ENCODE data around the gene SLC51A.

The SLC51A gene

DNA sequence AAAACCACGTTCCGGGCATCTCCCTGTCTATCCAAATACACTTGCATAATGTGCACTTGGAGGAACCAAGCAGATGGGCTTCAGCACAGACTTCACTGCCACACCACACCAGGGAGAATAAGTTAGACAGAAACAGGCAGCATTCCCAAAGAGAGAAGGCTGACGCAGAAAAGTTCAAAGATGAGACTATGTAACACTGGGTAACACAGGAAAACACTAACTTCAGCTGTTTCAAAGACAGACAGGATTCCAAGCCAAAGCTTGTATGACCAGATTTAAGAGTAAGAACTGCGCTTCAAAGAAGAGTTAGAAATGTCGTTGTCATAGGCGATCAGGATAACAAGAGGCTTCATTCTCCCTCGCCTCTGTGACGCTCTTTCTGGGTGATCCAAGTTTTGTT, 19.9 kb downstream of the SLC51A start:
- no CpG with 5 or more reads among the region's 8 CpGs for WGBS (ENCODE audit: extremely low coverage, insufficient coverage, insufficient read length)
- H3K4me1 ChIP-seq (ENCODE audit: control insufficient read depth in 1 of 2, insufficient read depth in 2 of 2, low read length in 2 of 2), result no peaks in the 10 kb centered on the region

DNA sequence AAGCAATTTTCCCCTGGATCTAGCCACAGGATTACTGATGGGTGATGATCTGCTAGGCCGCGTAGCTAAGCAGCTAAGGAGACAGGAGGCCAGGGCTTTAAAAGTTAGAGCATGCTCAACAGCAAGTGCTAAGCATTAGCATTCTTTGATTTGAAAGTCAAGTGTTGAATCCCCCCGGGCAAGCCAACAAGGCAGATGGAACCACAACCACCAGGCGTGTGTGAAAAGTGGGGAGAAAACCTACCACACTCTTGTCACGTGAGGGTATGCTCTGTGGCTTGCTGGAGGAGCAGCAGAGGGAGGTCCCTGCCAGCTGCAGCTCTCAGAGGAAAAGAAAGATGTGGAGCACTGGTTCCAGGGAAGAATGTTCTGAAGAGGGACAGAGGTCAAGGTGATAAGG, 20.9 kb downstream of the SLC51A start:
- Histone ChIP-seq H4K12ac (ENCODE audit: low read depth, low read length) (no peak overlapping the region), H2AFZ (ENCODE audit: insufficient read depth, low read length, poor library complexity) (no peak overlapping the region), H3K9ac (ENCODE audit: low read length) (no peak overlapping the region), H3K79me2 (ENCODE audit: control insufficient read depth, insufficient read depth, low read length, poor library complexity) (no peaks in the 10 kb centered on the region), H3K9me3 (ENCODE audit: insufficient read depth, low read depth, low read length) (no peaks in the 10 kb centered on the region), H3K14ac (ENCODE audit: low read length) (no peak overlapping the region), H3K18ac (ENCODE audit: low read length) (no peak overlapping the region), H2BK5ac (ENCODE audit: low read depth, low read length, poor library complexity) (no peak overlapping the region), H3K27ac (ENCODE audit: low read depth, low read length) (no peak overlapping the region), H3K79me1 (ENCODE audit: low read length) (no peaks in the 10 kb centered on the region), H3K4me3 (ENCODE audit: low read depth, low read length) (no peak overlapping the region), H4K8ac (ENCODE audit: low read depth, low read length) (no peak overlapping the region), H2BK120ac (ENCODE audit: insufficient read depth, low read length, poor library complexity) (no peak overlapping the region), H3K4me2 (ENCODE audit: low read length) (no peak overlapping the region), H4K91ac (ENCODE audit: low read depth, low read length) (no peak overlapping the region), H3K23ac (ENCODE audit: low read length) (no peak overlapping the region), H3K4ac (ENCODE audit: low read depth, low read length) (no peak overlapping the region), H3K27me3 (ENCODE audit: insufficient read depth, low read length) (no peaks in the 10 kb centered on the region), H3K4me1 (ENCODE audit: control insufficient read depth in 1 of 2, insufficient read depth in 2 of 2, low read length in 2 of 2) (no peaks in the 10 kb centered on the region), H2AK5ac (ENCODE audit: low read length) (no peak overlapping the region), H3K36me3 (ENCODE audit: control insufficient read depth in 1 of 2, insufficient read depth in 2 of 2, low read length in 2 of 2) (peaks cover 17 to 32% of the 10 kb centered on the region in 2 experiments), H2BK12ac (ENCODE audit: low read length) (no peak overlapping the region)
- DNase-seq, result no peak
- WGBS (ENCODE audit: extremely low coverage, insufficient coverage, insufficient read length), result no CpG with 5 or more reads among the region's 5 CpGs

More for the DNA sequence above, 19.9 kb downstream of the SLC51A start:
- H3K9ac ChIP-seq (ENCODE audit: low read length), result no peak overlapping the region
- no peak overlapping the region for H2BK12ac ChIP-seq (ENCODE audit: low read length)
- H3K27me3 ChIP-seq (ENCODE audit: insufficient read depth, low read length), result no peaks in the 10 kb centered on the region
- H3K4me3 ChIP-seq (ENCODE audit: low read depth, low read length), result no peak overlapping the region
- no peak overlapping the region for H3K23ac ChIP-seq (ENCODE audit: low read length)
- no peak overlapping the region for H3K18ac ChIP-seq (ENCODE audit: low read length)
- H2BK120ac ChIP-seq (ENCODE audit: insufficient read depth, low read length, poor library complexity), result no peak overlapping the region
- H2BK5ac ChIP-seq (ENCODE audit: low read depth, low read length, poor library complexity), result no peak overlapping the region
- no peaks in the 10 kb centered on the region for H3K79me2 ChIP-seq (ENCODE audit: control insufficient read depth, insufficient read depth, low read length, poor library complexity)
- H3K36me3 ChIP-seq (ENCODE audit: control insufficient read depth in 1 of 2, insufficient read depth in 2 of 2, low read length in 2 of 2), result peaks cover 11 to 25% of the 10 kb centered on the region in 2 experiments
- no peak overlapping the region for H3K4ac ChIP-seq (ENCODE audit: low read depth, low read length)
- no peak overlapping the region for H3K4me2 ChIP-seq (ENCODE audit: low read length)
- H3K27ac ChIP-seq (ENCODE audit: low read depth, low read length), result no peak overlapping the region
- no peaks in the 10 kb centered on the region for H3K79me1 ChIP-seq (ENCODE audit: low read length)
- H4K8ac ChIP-seq (ENCODE audit: low read depth, low read length), result no peak overlapping the region
- no peak overlapping the region for H2AFZ ChIP-seq (ENCODE audit: insufficient read depth, low read length, poor library complexity)
- H3K9me3 ChIP-seq (ENCODE audit: insufficient read depth, low read depth, low read length), result no peaks in the 10 kb centered on the region
- no peak overlapping the region for H4K12ac ChIP-seq (ENCODE audit: low read depth, low read length)
- H3K14ac ChIP-seq (ENCODE audit: low read length), result no peak overlapping the region
- DNase-seq, result peak in 1 of 2 donors; percentile 24
- H4K91ac ChIP-seq (ENCODE audit: low read depth, low read length), result no peak overlapping the region
- H2AK5ac ChIP-seq (ENCODE audit: low read length), result no peak overlapping the region

DNA sequence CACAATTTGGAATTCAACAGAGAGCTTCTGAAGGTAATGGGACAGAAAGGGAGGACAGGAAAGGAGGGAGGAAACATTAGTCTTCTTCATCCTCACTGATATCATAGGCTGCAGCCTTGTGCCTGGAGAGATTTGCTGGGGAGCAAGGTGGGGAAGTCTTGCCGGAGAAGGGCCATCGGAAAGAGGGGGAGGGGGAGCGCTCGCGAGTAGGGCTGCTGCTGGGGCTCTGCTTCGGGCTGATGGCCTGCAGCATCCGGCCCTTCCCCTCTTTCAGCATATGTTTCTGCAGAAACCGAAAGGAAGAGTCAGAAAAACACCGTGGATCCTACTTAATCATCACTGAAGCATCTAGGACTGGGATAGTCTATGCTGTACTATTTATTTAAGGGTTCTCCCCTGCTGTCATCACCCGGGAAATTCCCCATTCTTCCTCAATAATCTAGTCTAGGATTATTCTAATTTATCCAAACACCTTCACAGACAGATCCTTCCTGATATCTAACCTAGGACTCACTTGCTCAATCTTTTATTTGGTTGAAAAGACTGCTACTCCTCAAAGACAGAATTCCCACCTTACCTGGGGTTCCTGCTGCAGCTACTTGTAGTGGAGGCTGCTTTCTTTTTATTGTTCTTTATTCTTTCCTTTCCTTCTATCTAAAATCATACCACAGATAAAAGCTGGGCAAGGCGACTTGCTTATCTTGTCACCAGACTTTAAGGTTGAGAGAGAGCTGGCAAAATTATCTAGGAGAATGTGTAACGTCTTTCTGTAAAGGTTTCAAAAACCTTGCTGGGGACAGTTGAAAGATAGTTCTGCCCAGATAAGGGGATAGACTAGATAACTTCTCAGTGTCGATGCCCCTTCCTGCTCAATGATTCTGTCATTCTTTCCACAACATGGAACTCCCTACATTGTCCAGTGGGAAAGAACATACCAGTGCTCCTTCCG, 22.6 kb downstream of the SLC51A start:
- Histone ChIP-seq H3K27me3 (ENCODE audit: insufficient read depth, low read length) (no peaks in the 10 kb centered on the region), H3K4me1 (ENCODE audit: control insufficient read depth in 1 of 2, insufficient read depth in 2 of 2, low read length in 2 of 2) (no peaks in the 10 kb centered on the region), H3K9me3 (ENCODE audit: insufficient read depth, low read depth, low read length) (no peaks in the 10 kb centered on the region), H2BK5ac (ENCODE audit: low read depth, low read length, poor library complexity) (no peak overlapping the region), H2AK5ac (ENCODE audit: low read length) (no peak overlapping the region), H2BK12ac (ENCODE audit: low read length) (no peak overlapping the region), H4K8ac (ENCODE audit: low read depth, low read length) (no peak overlapping the region), H3K9ac (ENCODE audit: low read length) (no peak overlapping the region), H3K23ac (ENCODE audit: low read length) (no peak overlapping the region), H3K4me2 (ENCODE audit: low read length) (no peak overlapping the region), H2AFZ (ENCODE audit: insufficient read depth, low read length, poor library complexity) (no peak overlapping the region), H4K12ac (ENCODE audit: low read depth, low read length) (no peak overlapping the region), H3K18ac (ENCODE audit: low read length) (no peak overlapping the region), H3K14ac (ENCODE audit: low read length) (no peak overlapping the region), H3K36me3 (ENCODE audit: control insufficient read depth in 1 of 2, insufficient read depth in 2 of 2, low read length in 2 of 2) (peaks cover 17 to 32% of the 10 kb centered on the region in 2 experiments), H2BK120ac (ENCODE audit: insufficient read depth, low read length, poor library complexity) (no peak overlapping the region), H3K4ac (ENCODE audit: low read depth, low read length) (no peak overlapping the region), H3K79me2 (ENCODE audit: control insufficient read depth, insufficient read depth, low read length, poor library complexity) (no peaks in the 10 kb centered on the region), H3K79me1 (ENCODE audit: low read length) (no peaks in the 10 kb centered on the region), H3K4me3 (ENCODE audit: low read depth, low read length) (no peak overlapping the region), H3K27ac (ENCODE audit: low read depth, low read length) (no peak overlapping the region), H4K91ac (ENCODE audit: low read depth, low read length) (no peak overlapping the region)
- DNase-seq, result no peak
- no CpG with 5 or more reads among the region's 14 CpGs for WGBS (ENCODE audit: extremely low coverage, insufficient coverage, insufficient read length)

DNA sequence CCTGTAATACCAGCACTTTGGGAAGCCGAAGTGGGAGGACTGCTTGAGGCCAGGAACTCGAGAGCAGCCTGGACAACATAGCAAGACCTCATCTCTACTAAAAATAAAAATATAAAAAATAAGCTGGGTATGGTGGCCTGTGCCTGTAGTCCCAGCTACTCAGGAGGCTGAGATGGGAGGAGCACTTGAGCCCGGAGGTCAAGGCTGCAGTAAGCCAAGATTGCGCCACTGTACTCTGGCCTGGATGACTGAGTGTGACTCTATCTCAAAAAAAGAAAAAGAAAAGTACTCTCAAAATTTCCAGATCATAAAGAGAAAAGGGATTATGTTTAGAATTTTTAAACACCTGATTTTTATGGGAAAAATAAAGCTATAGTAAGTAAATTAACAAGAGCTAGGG, 24.1 kb downstream of the SLC51A start:
- no peak overlapping the region for H3K4ac ChIP-seq (ENCODE audit: low read depth, low read length)
- H3K23ac ChIP-seq (ENCODE audit: low read length), result no peak overlapping the region
- H3K4me1 ChIP-seq (ENCODE audit: control insufficient read depth in 1 of 2, insufficient read depth in 2 of 2, low read length in 2 of 2), result no peaks in the 10 kb centered on the region
- no peak overlapping the region for H3K9ac ChIP-seq (ENCODE audit: low read length)
- DNase-seq, result no peak
- H3K4me3 ChIP-seq (ENCODE audit: low read depth, low read length), result no peak overlapping the region
- H3K14ac ChIP-seq (ENCODE audit: low read length), result no peak overlapping the region
- no peak overlapping the region for H4K91ac ChIP-seq (ENCODE audit: low read depth, low read length)
- no CpG with 5 or more reads among the region's 4 CpGs for WGBS (ENCODE audit: extremely low coverage, insufficient coverage, insufficient read length)
- H3K18ac ChIP-seq (ENCODE audit: low read length), result no peak overlapping the region
- H2BK120ac ChIP-seq (ENCODE audit: insufficient read depth, low read length, poor library complexity), result no peak overlapping the region
- no peaks in the 10 kb centered on the region for H3K79me2 ChIP-seq (ENCODE audit: control insufficient read depth, insufficient read depth, low read length, poor library complexity)
- H2BK5ac ChIP-seq (ENCODE audit: low read depth, low read length, poor library complexity), result no peak overlapping the region
- H3K4me2 ChIP-seq (ENCODE audit: low read length), result no peak overlapping the region
- no peak overlapping the region for H4K8ac ChIP-seq (ENCODE audit: low read depth, low read length)
- H3K27me3 ChIP-seq (ENCODE audit: insufficient read depth, low read length), result no peaks in the 10 kb centered on the region
- no peaks in the 10 kb centered on the region for H3K79me1 ChIP-seq (ENCODE audit: low read length)
- H4K12ac ChIP-seq (ENCODE audit: low read depth, low read length), result no peak overlapping the region
- peaks cover 22 to 38% of the 10 kb centered on the region in 2 experiments for H3K36me3 ChIP-seq (ENCODE audit: control insufficient read depth in 1 of 2, insufficient read depth in 2 of 2, low read length in 2 of 2)
- H2BK12ac ChIP-seq (ENCODE audit: low read length), result no peak overlapping the region
- H2AFZ ChIP-seq (ENCODE audit: insufficient read depth, low read length, poor library complexity), result no peak overlapping the region
- no peak overlapping the region for H2AK5ac ChIP-seq (ENCODE audit: low read length)
- H3K9me3 ChIP-seq (ENCODE audit: insufficient read depth, low read depth, low read length), result no peaks in the 10 kb centered on the region
- H3K27ac ChIP-seq (ENCODE audit: low read depth, low read length), result no peak overlapping the region

Data from trophoblast cell (in vitro differentiated cells and primary cell).